ENCODE data around the gene NIPA2.

NIPA2 gene

DNA sequence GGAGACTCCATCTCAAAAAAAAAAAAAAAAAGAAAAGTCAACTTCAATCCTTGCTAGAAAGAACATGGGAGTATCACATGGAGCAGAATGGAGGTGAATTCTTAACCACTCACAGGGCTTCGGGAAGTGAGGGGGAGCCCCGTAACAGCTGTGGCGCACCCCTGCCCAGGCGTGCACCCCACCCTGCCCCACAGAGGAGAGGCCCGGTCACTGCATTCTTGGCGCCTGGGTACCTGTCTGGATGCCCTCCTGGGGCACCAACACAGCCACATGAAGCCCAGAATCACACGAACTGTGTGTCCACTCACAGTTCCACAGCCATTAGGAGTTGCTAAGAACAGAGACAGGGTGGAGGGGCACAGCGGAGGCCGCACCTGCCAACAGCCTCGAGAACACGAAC is 51.8 kb downstream of the NIPA2 start:
- no peak for ATAC-seq (replicated peaks)
- DNase-seq = no peak
- Mint-ChIP-seq H3K27ac (no peak overlapping the region), H3K9me3 (no peaks in the 10 kb centered on the region), H3K4me1 (no peaks in the 10 kb centered on the region), H3K36me3 (peaks cover 3 to 6% of the 10 kb centered on the region in 2 donors), H3K4me3 (no peak overlapping the region), H3K27me3 (no peaks in the 10 kb centered on the region)

GRCh38 chr15:22891426-22892210 is 53.2 kb downstream of the NIPA2 start:
- Mint-ChIP-seq H3K9me3 (no peaks in the 10 kb centered on the region), H3K4me1 (no peaks in the 10 kb centered on the region), H3K36me3 (peaks cover 3% of the 10 kb centered on the region in 2 donors), H3K27ac (no peak overlapping the region), H3K27me3 (no peaks in the 10 kb centered on the region), H3K4me3 (no peak overlapping the region)
- ATAC-seq (replicated peaks) (no peak), DNase-seq (no peak)

GRCh38 chr15:22892333-22892732 is 53.9 kb downstream of the NIPA2 start:
- Mint-ChIP-seq H3K9me3 (no peaks in the 10 kb centered on the region), H3K4me3 (no peak overlapping the region), H3K27ac (no peak overlapping the region), H3K36me3 (peaks cover 3% of the 10 kb centered on the region in 2 donors), H3K27me3 (no peaks in the 10 kb centered on the region), H3K4me1 (no peaks in the 10 kb centered on the region)
- DNase-seq = no peak
- no peak for ATAC-seq (replicated peaks)

- ATAC-seq (replicated peaks) (no peak), DNase-seq (no peak)
- H3K27ac Mint-ChIP-seq = no peak overlapping the region
- peaks cover 3 to 6% of the 10 kb centered on the region in 2 donors for H3K36me3 Mint-ChIP-seq
- no peaks in the 10 kb centered on the region for H3K9me3 Mint-ChIP-seq
- peaks cover 0 to 2% of the 10 kb centered on the region in 2 donors for H3K4me1 Mint-ChIP-seq
- H3K4me3 Mint-ChIP-seq = no peak overlapping the region
- no peaks in the 10 kb centered on the region for H3K27me3 Mint-ChIP-seq
Measured at GRCh38 chr15:22893081-22893480, 54.6 kb downstream of the NIPA2 start.

DNA sequence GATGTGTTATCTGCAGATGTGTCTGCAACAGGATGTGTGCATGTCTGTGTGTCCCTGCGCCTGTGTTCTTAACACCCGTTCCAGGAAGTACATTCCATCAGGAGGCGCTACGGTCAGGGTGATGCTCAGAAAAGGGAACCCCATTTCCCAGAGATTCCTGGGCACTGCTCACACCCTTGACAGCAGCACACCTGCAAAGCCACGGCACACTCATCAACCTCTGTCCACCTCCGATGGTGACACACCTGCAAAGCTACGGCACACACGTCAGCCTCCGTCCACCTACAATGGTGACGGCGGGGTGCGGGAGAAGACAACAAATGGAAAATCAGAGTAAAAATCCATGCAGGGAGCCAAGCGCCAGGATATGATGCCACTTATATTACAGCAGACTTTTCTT is 55.4 kb downstream of the NIPA2 start:
- H3K9me3 Mint-ChIP-seq = no peaks in the 10 kb centered on the region
- no peak overlapping the region for H3K4me3 Mint-ChIP-seq
- no peak for ATAC-seq (replicated peaks)
- H3K27ac Mint-ChIP-seq = no peak overlapping the region
- peaks cover 0 to 2% of the 10 kb centered on the region in 2 donors for H3K4me1 Mint-ChIP-seq
- H3K36me3 Mint-ChIP-seq = peaks cover 3 to 6% of the 10 kb centered on the region in 2 donors
- DNase-seq = no peak
- H3K27me3 Mint-ChIP-seq = no peaks in the 10 kb centered on the region

DNA sequence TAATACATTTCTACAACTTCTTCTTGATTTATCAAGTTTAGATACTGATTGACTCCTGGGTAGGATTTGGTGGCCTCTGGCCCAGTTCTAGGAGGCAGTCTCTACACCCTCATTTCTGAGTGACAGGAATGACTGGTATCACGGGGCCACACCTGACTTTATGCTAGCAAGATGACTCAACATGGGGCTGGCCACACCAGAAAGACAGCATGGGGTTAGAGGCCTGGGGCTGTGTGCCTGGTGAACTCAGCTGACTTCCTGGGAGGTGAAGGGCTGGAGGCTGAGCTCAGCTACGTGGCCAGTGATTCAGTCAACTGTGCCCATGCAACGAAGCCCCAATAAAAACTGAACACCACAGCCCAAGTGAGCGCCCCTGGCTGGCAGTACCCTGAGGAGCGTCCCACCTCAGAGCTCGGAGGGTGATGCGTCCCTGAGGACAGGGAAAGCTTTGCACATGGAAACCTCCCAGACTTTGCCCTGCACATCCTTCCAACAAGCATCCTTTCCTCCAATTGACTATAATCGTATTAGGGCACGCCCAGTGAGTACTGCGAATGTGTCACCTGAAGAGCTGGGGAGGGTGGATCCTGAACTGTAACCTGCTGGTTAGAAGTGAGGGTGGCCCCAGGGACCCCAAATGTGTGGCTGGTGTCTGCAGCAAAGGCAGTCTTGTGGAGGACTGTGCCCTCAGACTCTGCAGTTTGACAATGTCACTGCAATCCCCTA is 57.2 kb downstream of the NIPA2 start:
- peaks cover 0 to 2% of the 10 kb centered on the region in 2 donors for H3K4me1 Mint-ChIP-seq
- H3K27me3 Mint-ChIP-seq = no peaks in the 10 kb centered on the region
- peak overlapping the region; percentile 3 for H3K27ac Mint-ChIP-seq
- peak; percentile 53 to 84 for ATAC-seq (replicated peaks)
- H3K9me3 Mint-ChIP-seq = no peaks in the 10 kb centered on the region
- DNase-seq = no peak
- H3K36me3 Mint-ChIP-seq = peaks cover 4 to 14% of the 10 kb centered on the region in 2 donors
- no peak overlapping the region for H3K4me3 Mint-ChIP-seq

GRCh38 chr15:22902046-22902445 is 63.6 kb downstream of the NIPA2 start:
- ATAC-seq (replicated peaks) (no peak), DNase-seq (no peak)
- H3K36me3 Mint-ChIP-seq = peaks cover 5 to 19% of the 10 kb centered on the region in 2 donors
- H3K9me3 Mint-ChIP-seq = no peaks in the 10 kb centered on the region
- no peaks in the 10 kb centered on the region for H3K27me3 Mint-ChIP-seq
- no peak overlapping the region for H3K27ac Mint-ChIP-seq
- H3K4me1 Mint-ChIP-seq = peaks cover 6% of the 10 kb centered on the region in 2 donors
- no peak overlapping the region for H3K4me3 Mint-ChIP-seq

GRCh38 chr15:22902578-22902977 is 64.1 kb downstream of the NIPA2 start:
- Mint-ChIP-seq H3K27me3 (no peaks in the 10 kb centered on the region), H3K4me3 (no peak overlapping the region), H3K9me3 (no peaks in the 10 kb centered on the region), H3K36me3 (peaks cover 5 to 19% of the 10 kb centered on the region in 2 donors), H3K4me1 (peaks cover 6% of the 10 kb centered on the region in 2 donors), H3K27ac (no peak overlapping the region)
- ATAC-seq (replicated peaks) = peak in 1 of 2 donors; percentile 20
- no peak for DNase-seq

GRCh38 chr15:22902981-22903380 is 64.5 kb downstream of the NIPA2 start:
- H3K27me3 Mint-ChIP-seq = no peaks in the 10 kb centered on the region
- H3K9me3 Mint-ChIP-seq = no peaks in the 10 kb centered on the region
- no peak overlapping the region for H3K4me3 Mint-ChIP-seq
- peaks cover 8 to 21% of the 10 kb centered on the region in 2 donors for H3K36me3 Mint-ChIP-seq
- no peak overlapping the region for H3K27ac Mint-ChIP-seq
- DNase-seq (no peak), ATAC-seq (replicated peaks) (no peak)
- peaks cover 5 to 6% of the 10 kb centered on the region in 2 donors for H3K4me1 Mint-ChIP-seq

GRCh38 chr15:22903427-22903826 is 65.0 kb downstream of the NIPA2 start:
- no peaks in the 10 kb centered on the region for H3K27me3 Mint-ChIP-seq
- no peak for DNase-seq
- peaks cover 9 to 23% of the 10 kb centered on the region in 2 donors for H3K36me3 Mint-ChIP-seq
- no peaks in the 10 kb centered on the region for H3K9me3 Mint-ChIP-seq
- H3K27ac Mint-ChIP-seq = no peak overlapping the region
- H3K4me1 Mint-ChIP-seq = peaks cover 5 to 6% of the 10 kb centered on the region in 2 donors
- no peak for ATAC-seq (replicated peaks)
- H3K4me3 Mint-ChIP-seq = no peak overlapping the region

- Mint-ChIP-seq H3K27me3 (no peaks in the 10 kb centered on the region), H3K36me3 (peaks cover 9 to 27% of the 10 kb centered on the region in 2 donors), H3K4me3 (no peak overlapping the region), H3K4me1 (peaks cover 5 to 6% of the 10 kb centered on the region in 2 donors), H3K27ac (no peak overlapping the region), H3K9me3 (no peaks in the 10 kb centered on the region)
- DNase-seq (no peak), ATAC-seq (replicated peaks) (no peak)
Measured at GRCh38 chr15:22903961-22904534, 65.6 kb downstream of the NIPA2 start.

GRCh38 chr15:22904736-22905135 is 66.3 kb downstream of the NIPA2 start:
- no peaks in the 10 kb centered on the region for H3K9me3 Mint-ChIP-seq
- ATAC-seq (replicated peaks) (no peak), DNase-seq (no peak)
- peaks cover 5 to 6% of the 10 kb centered on the region in 2 donors for H3K4me1 Mint-ChIP-seq
- no peaks in the 10 kb centered on the region for H3K27me3 Mint-ChIP-seq
- H3K27ac Mint-ChIP-seq = no peak overlapping the region
- H3K36me3 Mint-ChIP-seq = peaks cover 9 to 23% of the 10 kb centered on the region in 2 donors
- H3K4me3 Mint-ChIP-seq = no peak overlapping the region

DNA sequence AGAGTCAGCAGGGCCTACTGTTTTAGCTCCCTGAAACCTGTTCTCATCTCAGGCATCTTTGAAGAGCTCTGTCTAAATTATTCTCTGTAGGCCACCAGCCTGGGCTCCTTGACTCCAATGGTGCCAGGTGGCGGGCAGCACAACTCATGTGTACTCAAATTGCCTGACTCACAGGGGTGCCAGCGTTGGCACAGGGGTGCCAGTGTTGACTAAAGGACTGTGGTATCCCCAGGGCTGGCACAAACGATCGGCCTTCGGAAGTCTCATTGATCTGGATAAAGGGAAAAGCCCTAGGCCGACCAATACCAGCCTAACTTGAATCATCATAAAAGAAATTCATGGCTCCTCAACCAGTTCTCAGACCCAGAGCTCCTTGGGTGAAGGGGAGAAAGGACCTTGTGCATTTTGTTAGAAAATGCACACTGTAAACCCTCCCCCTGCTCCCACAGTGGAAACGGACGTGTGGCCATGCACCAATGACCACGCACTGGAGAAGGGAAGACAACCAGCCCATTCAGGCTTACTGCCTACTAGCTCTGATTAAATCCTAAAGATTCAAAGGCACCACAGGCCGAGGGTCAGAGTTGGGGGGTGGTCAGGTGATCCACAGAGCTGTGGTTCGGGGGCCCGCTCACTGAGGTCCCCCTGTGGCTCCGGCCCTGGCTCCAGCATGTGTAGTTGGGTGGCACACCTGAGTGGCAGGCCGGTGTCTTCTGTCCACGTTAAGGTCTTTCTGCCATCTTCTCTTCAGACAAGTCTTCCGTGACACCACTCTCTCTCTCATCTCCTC is 68.9 kb downstream of the NIPA2 start:
- Mint-ChIP-seq H3K9me3 (no peaks in the 10 kb centered on the region), H3K27ac (no peak overlapping the region), H3K27me3 (no peaks in the 10 kb centered on the region), H3K4me3 (no peak overlapping the region), H3K36me3 (peaks cover 7 to 25% of the 10 kb centered on the region in 2 donors), H3K4me1 (peaks cover 5 to 6% of the 10 kb centered on the region in 2 donors)
- DNase-seq = no peak
- no peak for ATAC-seq (replicated peaks)

DNA sequence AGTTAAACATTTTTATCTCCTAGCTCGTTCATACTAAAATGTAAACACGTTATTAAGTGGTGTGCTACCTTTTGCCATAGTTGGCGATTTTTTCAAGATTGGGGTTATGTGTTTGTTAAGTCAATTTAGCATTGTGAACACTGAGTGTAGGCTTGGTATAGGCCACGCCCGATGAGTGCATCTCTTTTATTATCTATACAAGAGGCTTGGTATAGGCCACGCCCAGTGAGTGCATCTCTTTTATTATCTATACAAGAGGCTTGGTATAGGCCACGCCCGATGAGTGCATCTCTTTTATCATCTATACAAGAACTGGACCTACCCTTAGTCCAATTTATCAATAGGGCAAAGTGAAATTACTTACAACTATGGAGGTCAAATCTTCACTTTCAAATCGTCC is 70.4 kb downstream of the NIPA2 start:
- Mint-ChIP-seq H3K27ac (no peak overlapping the region), H3K9me3 (no peaks in the 10 kb centered on the region), H3K36me3 (peaks cover 7 to 27% of the 10 kb centered on the region in 2 donors), H3K27me3 (no peaks in the 10 kb centered on the region), H3K4me1 (no peaks in the 10 kb centered on the region), H3K4me3 (no peak overlapping the region)
- ATAC-seq (replicated peaks) (no peak), DNase-seq (no peak)
